ENCODE measurements around the gene SNCG.
"Not testable (repeated sequence)": the region's sequence is repeated elsewhere in the genome, so short reads cannot be mapped to it uniquely, and the experiment has no call there.

The SNCG gene

GRCh38 chr10:86944907-86945306, 13.5 kb upstream of the SNCG start:
- DNase-seq (ENCODE audit: low spot score): no peak

DNA sequence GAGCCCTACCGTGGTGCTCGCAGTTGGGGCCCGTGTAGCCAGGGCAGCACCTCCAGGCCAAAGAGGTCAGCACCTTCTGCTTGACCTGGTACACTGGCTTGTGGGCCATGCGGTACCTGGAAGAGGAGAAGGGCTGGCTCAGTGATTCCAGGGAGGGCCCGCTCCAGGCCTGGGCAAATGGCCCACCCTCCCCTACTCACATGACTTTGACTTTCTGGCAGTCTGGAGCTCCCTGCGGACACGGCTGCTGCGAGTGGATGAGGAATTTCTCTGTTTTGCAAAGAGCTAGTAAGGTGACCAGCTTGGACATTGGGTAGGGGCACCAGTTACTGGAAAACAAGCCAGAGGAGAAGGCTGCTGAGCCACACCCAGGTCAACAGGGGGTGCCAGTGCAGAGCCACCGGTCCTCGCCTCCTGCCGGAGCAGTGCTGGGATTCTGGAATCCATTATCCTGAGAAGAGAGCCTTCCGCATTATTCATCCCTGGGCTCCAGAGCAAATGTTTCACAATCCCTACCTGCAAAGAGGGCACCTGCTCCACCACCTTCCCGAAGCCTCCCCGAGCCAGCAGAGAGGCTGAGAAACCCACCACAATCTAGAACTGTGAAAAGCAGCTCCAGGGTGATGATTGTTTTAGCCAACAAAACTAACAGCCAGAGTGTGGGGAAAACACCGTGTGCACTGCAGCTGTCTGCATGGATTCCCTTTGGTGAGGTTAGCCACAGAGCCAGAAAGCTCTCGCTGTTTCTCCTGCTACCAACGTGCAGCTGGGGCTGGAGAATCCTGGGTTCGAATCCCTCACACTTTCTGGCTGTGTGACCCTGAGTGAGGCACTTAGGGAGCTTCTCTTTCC, 12.8 kb upstream of the SNCG start:
- peak; percentile 16 for DNase-seq (ENCODE audit: low spot score)

DNA sequence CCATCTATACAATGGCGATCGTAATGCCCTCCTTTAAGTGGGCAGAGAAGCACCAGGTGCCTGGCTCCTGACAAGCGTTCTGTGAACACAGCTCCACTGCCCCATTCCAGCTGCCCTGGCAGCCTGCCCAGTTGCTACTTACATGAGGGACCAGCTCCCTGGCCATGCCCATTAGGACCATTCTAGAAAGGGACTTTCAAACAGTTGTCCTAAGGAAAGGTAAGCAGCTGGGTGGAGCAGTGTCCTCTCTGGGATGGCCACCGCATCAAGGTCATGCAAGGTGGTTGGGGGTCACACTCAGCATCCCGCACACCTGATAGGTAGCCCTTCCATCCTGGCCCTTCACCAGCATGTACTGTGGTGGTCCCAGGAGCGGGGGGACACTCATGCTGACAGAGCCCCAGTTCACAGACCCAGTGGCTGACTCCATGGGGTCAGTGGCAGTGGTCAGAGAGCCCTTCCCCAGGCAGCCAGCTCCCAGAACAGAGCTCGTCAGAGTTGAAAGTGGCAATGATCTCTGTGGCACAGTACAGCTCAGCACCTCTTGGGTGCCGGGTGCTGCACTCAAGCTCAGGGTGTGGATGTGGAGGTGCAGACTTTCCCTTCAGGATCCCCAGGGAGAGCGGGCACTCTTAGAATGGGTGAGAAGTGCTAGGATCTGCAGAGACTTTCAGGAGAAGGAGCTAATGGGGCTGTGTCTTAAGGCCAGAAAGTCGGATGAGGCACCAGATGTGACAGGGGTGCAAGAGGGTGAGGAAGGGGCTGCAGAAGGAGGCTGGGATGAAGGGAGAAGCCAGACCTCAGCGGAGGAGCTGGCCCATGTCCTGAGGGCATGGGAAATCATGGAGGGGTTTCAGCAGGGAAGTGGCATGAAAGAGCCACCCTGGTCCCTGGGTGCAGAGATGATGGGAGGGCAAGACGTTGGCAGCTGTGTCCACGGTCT, 11.9 kb upstream of the SNCG start:
- DNase-seq (ENCODE audit: low spot score): no peak

GRCh38 chr10:86947806-86948205, 10.6 kb upstream of the SNCG start:
- not testable (repeated sequence) for DNase-seq (ENCODE audit: low spot score)

DNA sequence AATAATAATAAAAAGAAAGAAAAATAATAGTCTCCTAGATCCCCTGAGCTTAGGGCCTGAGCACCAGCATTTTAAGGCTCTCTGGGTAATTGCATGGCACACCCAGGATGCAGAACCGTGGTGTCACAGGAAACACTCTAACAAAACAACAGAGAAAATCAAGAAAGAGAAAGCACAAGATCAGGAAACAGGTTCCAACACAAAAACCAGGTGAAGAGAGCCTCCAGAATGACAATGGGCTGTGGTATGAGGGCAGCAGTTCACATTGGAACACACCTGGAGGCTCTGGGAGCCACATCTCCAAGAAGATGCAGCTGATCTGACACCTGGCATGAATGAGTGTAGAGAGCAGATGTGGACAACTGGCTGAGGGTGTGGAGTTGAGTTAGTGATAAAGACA, 8.1 kb upstream of the SNCG start:
- DNase-seq (ENCODE audit: low spot score): no peak

GRCh38 chr10:86951184-86951761, 7.1 kb upstream of the SNCG start:
- no peak for DNase-seq (ENCODE audit: low spot score)

DNA sequence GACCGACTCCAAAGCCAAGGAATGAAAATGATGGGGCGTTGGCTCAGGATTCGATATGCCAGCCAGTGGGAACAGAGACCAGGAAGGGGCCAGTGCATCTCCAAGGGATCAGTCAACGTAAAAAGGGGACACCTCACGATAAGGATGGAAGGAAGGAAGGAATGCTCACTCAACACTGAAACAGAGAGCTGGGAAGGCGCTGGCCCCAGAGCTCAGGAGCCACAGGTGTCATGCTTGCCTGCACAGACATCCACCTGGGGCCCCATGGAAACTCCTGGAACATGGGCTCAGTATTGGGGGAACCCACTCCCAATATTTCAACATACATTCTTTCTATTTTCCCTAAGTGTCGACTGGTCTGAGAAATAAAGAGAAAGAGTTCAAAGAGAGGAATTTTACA, 6.3 kb upstream of the SNCG start:
- no peak for DNase-seq (ENCODE audit: low spot score)

GRCh38 chr10:86952697-86953096, 5.7 kb upstream of the SNCG start:
- DNase-seq (ENCODE audit: low spot score): not testable (repeated sequence)

GRCh38 chr10:86953747-86954680, 4.4 kb upstream of the SNCG start:
- DNase-seq (ENCODE audit: low spot score): no peak

DNA sequence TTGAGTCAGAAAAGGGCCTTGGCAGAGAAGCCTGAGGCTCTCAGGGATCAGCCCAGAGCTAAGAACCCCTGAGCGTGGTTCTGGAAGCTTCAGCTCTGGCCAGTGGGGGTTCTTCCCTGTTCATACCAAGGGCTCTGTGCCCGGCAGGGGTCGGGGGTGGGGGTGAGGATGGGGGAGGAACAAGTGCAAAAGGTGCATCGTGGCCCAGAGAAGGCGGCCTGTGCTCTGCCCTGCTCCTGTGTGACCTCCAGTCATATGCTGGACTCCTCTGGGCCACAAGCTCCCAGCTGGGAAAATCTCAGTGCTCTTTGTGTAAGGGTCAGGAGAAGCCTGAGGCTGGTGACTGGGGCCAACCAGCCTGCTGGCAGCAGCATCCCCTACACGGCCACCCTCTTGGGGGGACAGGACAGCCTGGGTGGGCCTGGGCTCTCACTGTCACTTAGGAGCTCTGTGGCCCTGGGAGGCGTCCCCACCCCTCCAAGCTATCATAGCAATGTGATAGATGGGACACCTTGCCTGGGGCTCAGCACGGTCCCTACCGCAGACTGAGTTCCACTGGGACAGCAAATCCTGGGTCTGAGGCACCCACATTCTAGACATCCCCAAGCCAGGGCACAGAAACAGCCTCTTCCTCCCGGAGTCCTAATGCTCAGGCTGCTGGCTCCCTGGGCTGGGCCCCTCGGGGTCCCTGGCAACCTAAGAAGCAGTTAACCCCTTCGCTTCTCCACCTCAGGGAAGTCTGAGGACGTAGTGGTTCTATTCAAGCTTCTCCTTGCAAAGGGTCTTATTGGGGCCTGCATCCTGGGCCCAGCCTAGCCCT, 3.5 kb upstream of the SNCG start:
- no peak for DNase-seq (ENCODE audit: low spot score)

DNA sequence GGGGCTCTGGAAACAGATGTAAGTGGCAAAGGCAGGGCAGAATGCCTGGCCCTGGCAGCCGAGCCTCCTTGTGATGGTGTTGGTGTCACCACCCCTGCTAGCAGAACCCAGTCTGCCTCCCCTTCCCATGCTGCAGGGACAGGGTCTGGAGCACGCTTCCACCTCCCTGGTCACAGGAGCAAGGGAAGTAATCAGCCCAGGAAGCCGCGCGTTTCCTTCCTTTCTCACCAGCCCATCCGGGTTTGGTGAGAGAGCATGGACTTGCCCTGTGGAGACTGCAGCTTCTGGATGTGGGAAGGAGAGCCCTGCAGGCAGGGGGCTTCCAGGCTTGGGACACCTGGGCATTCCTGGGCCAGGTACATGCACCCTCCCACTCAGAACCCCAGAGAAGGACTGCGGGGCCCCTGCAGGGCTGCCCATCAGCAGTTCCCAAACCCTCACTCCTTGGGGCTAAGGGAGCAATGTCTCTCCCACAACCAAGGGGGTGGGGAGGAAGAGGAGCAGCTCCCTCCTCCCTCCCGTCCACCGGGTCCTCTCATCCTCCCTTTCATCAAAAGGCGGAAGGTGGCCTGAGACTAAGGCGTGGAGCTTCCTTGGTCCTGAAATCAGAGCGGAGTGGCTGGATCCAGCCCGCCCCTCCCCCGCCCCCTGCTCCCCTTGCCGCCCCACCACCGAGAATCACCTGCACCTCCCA, 2.8 kb upstream of the SNCG start:
- no peak for DNase-seq (ENCODE audit: low spot score)

- no peak for DNase-seq (ENCODE audit: low spot score)
Observed at GRCh38 chr10:86956195-86956847, 2.1 kb upstream of the SNCG start.

GRCh38 chr10:86956848-86957448, 1.5 kb upstream of the SNCG start:
- DNase-seq (ENCODE audit: low spot score): no peak

- DNase-seq (ENCODE audit: low spot score): no peak
Observed at GRCh38 chr10:86957471-86958115, 806 bp upstream of the SNCG start, which contains the start of gene MMRN2. TSS of gene MMRN2 (minus strand) at chr10:86957615. CDS start at chr10:86957541, 74 bp downstream.

DNA sequence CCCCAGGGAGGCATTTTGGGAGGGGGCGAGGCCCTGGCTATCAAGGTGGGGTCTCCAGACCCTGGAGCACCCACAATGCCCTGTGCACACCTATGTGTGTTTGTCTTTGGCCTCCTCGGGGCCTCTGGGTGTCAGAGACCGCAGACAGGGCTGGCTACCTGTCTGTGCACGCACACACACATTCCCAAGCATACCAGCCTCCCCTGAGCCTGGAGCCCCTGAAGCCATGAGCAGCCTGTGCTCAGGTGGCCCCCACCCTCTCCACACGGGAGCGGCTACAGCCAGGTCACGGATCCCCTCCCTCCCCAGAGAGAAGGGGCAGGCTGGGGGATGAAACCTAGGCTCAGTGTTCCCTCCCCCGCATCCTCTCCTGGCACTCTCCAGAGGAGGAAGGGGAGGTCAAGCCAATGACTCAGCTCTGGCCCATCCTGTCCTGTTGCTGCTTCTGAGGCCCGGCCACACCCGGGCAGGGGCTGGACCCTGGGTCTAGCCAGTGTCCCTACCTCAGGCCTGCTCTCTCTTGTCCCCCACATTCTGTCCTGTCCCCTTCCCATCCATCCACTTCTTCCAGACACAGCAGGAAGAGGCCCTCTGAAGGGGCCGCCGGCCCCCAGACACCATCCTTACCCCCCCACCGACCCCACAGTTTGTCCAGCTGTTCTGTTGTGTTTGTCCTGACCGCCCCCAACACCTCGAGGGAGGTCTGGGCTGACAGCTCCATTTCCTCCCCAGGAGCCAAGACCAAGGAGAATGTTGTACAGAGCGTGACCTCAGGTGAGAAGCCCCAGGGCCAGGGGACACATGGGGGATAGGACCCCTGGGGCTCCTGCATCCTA, 720 bp downstream of the SNCG start:
- peak; percentile 55 for DNase-seq (ENCODE audit: low spot score)

- no peak for DNase-seq (ENCODE audit: low spot score)
Observed at GRCh38 chr10:86959737-86960002, 1.3 kb downstream of the SNCG start.

DNA sequence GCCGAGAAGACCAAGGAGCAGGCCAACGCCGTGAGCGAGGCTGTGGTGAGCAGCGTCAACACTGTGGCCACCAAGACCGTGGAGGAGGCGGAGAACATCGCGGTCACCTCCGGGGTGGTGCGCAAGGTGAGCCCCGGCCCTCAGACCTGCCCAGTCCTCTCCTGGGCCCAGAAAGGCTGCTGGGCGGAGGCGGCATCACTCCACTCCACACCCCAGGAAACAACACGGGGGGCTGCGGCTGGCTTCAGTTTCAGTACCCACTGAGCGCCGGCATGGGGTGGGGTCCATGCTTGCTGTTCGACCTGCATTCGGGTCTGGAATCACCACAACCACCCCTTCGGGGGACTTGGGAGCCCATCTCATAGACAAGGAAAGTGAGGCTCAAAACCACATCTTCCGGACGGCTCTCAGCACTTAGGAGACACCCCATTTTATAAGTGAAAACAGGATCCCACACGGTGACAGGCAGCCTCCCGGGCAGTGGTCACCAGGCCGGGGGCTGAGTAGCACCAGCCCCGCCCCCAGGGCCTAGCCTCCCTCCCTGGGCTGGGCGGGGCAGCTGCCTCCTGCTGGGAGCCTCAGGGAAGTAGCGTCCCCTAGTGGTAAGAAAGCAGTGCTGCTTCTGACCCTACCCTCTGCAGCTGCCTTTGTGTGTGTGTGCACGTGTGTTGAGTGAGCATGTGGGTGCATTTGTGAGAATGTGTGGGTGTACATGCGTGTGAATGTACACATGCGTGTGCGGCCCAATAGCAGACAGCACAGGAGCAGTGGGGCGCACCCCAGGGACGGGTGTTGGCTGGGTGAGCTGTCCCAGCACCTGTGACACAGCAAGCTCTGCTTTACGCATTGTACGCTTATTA, 1.8 kb downstream of the SNCG start:
- peak; percentile 83 for DNase-seq (ENCODE audit: low spot score)

All from AG08396 (cell line).